Endothelial cell of umbilical vein (primary cell): ENCODE data around the gene TRPC3. TPM values are rescaled to one million over a fixed set of nuclear protein-coding genes. Genes with fewer than 3 reads are reported as not detected.

Experiments used
- BruUV-seq: library from RNA; stranded (reverse); fragments of 400-500 nt; replicated peaks from 2 replicates; lab custom pipeline; 2021; lab: Mats Ljungman, UMichigan
- CTCF ChIA-PET: fragments of 300-600, 350-600 bp; sonication (Branson Sonifier 250); formaldehyde crosslinking; loops from one replicate; lab custom pipeline; 2021; ENCODE audit warnings: antibody characterized with exemption, inconsistent platforms; lab: Charles Lee
- POLR2A ChIA-PET: fragments of 300-600, 350-600 bp; sonication (Branson Sonifier 250); formaldehyde crosslinking; loops from one replicate; lab custom pipeline; 2021; ENCODE audit warnings: antibody characterized with exemption, inconsistent platforms; lab: Charles Lee
- DNase-seq: peaks from one replicate; pipeline ENCODE4 v3.0.0-alpha.2; 2011; ENCODE audit warnings: low read depth, low spot score
- FAIRE-seq: peaks from 2 replicates; lab custom pipeline; 2011; peaks lifted over from hg19 to GRCh38; lab: Jason Lieb, UNC
- H2AFZ ChIP-seq: 2 replicates; pipeline ENCODE4 v1.6.0; 2012; ENCODE audit warnings: low read depth, low read length, control low read depth, inconsistent platforms
- H3K27ac ChIP-seq: 2 replicates; pipeline ENCODE4 v1.5.1; 2011; ENCODE audit warnings: low read depth, mild to moderate bottlenecking, control low read depth, low read length, moderate library complexity; ENCODE audit not compliant: insufficient read depth
- H3K27me3 ChIP-seq, 2 experiments: 2 replicates each; pipeline versions ENCODE4 v1.6.0 to v1.6.1; 2011; ENCODE audit warnings: low read length in 2 of 2, mixed read lengths in 1 of 2; ENCODE audit not compliant: control insufficient read depth in 2 of 2, insufficient read depth in 2 of 2
- H3K36me3 ChIP-seq, 2 experiments: 2 replicates in 1 of 2; 3 replicates in 1 of 2; pipeline ENCODE4 v1.5.1; 2011; ENCODE audit warnings: low read length in 2 of 2, mild to moderate bottlenecking in 1 of 2, moderate library complexity in 1 of 2; ENCODE audit not compliant: control insufficient read depth in 2 of 2, insufficient read depth in 2 of 2; ENCODE audit errors: extremely low read depth in 1 of 2
- H3K4me1 ChIP-seq: 3 replicates; pipeline ENCODE4 v1.5.1; 2011; ENCODE audit warnings: mild to moderate bottlenecking, low read length; ENCODE audit not compliant: control insufficient read depth, insufficient read depth; ENCODE audit errors: extremely low read depth
- H3K4me2 ChIP-seq: 2 replicates; pipeline ENCODE4 v1.6.1; 2011; ENCODE audit warnings: low read length, control low read depth, mixed read lengths; ENCODE audit not compliant: insufficient read depth
- H3K4me3 ChIP-seq, 3 experiments: fragments of 200-600 bp in 1 of 3; sonication (generic), shearing (Covaris generic) in 1 of 3; replicated peaks in 1 of 3; 2 replicates each; pipeline ENCODE4 v1.5.1; 2011 to 2016; ENCODE audit warnings: control low read depth in 3 of 3, low read length in 3 of 3, mild to moderate bottlenecking in 2 of 3, inconsistent platforms in 1 of 3, low read depth in 1 of 3, moderate library complexity in 1 of 3; ENCODE audit not compliant: insufficient read depth in 1 of 3
- H3K79me2 ChIP-seq: 2 replicates; pipeline ENCODE4 v1.6.0; 2012; ENCODE audit warnings: low read length, inconsistent platforms; ENCODE audit not compliant: control insufficient read depth, insufficient read depth
- H3K9ac ChIP-seq: replicated peaks from 2 replicates; pipeline ENCODE3; 2011; ENCODE audit warnings: low read length, control low read depth; ENCODE audit not compliant: insufficient read depth; ENCODE audit errors: extremely low read depth
- H3K9me1 ChIP-seq: replicated peaks from 3 replicates; pipeline ENCODE4 v1.6.0; 2011; ENCODE audit warnings: mild to moderate bottlenecking, low read length; ENCODE audit not compliant: control insufficient read depth, insufficient read depth; ENCODE audit errors: extremely low read depth
- H3K9me3 ChIP-seq: replicated peaks from 2 replicates; pipeline ENCODE4 v1.5.1; 2012; ENCODE audit warnings: low read length, inconsistent platforms; ENCODE audit not compliant: control insufficient read depth, insufficient read depth
- H4K20me1 ChIP-seq: replicated peaks from 2 replicates; pipeline ENCODE3; 2011; ENCODE audit warnings: mild to moderate bottlenecking, low read length; ENCODE audit not compliant: control insufficient read depth, insufficient read depth; ENCODE audit errors: extremely low read depth
- EZH2 ChIP-seq: IDR thresholded peaks from 2 replicates; pipeline ENCODE4 v1.6.1; 2012; ENCODE audit warnings: borderline replicate concordance, low read depth, mild to moderate bottlenecking, moderate library complexity, low read length, inconsistent platforms; ENCODE audit not compliant: severe bottlenecking
- FOS ChIP-seq: IDR thresholded peaks from 2 replicates; pipeline ENCODE4 v1.6.1; 2011; ENCODE audit warnings: mild to moderate bottlenecking, low read length, moderate library complexity, borderline replicate concordance; ENCODE audit not compliant: insufficient read depth
- GATA2 ChIP-seq: IDR thresholded peaks from 2 replicates; pipeline ENCODE4 v1.7.0; 2011; ENCODE audit warnings: low read depth, mild to moderate bottlenecking, moderate library complexity, mixed read lengths, low read length; ENCODE audit not compliant: insufficient read length, insufficient read depth
- JUN ChIP-seq: IDR thresholded peaks from 2 replicates; pipeline ENCODE4 v1.6.1; 2011; ENCODE audit warnings: borderline replicate concordance, low read depth; ENCODE audit not compliant: insufficient read length, insufficient read depth
- MYC ChIP-seq: IDR thresholded peaks from one replicate; pipeline ENCODE4 v1.6.1; 2011; ENCODE audit warnings: mild to moderate bottlenecking, low read depth, low read length
- POLR2A ChIP-seq: IDR thresholded peaks from 2 replicates; pipeline ENCODE4 v1.6.1; 2012; ENCODE audit warnings: low read depth, mild to moderate bottlenecking, control low read depth, low read length
- POLR2AphosphoS5 ChIP-seq: IDR thresholded peaks from 2 replicates; pipeline ENCODE4 v1.6.1; 2012; ENCODE audit warnings: low read depth, mild to moderate bottlenecking, control low read depth, low read length, moderate library complexity; ENCODE audit not compliant: insufficient read depth
- dilution Hi-C: fragments of 300-500 bp; cut with MboI; formaldehyde crosslinking; loops from one replicate; pipeline ENCODE4 v1.15.0; 2019; ENCODE audit warnings: low sequenced_read_pairs; ENCODE audit not compliant: extremely low pct_ligation_motif_present
- intact Hi-C: fragments of 100-400 bp; cut with micrococcal nuclease; formaldehyde crosslinking; loops from one replicate; pipeline ENCODE4 v1.10.0; 2022
- polyA plus RNA-seq, 4 experiments: library from polyadenylated mRNA; depleted of rRNA in 3 of 4; stranded (reverse) in 3 of 4; unstranded in 1 of 4; fragments of >200 nt; gene quantifications; 2 replicates each; pipeline versions ENCODE4 v1.2.1 to v1.2.3, GENCODE V29; 2011 to 2012; ENCODE audit warnings: missing spikeins in 1 of 4
- total RNA-seq: library from RNA; stranded (reverse); gene quantifications from 2 replicates; pipeline ENCODE4 v1.2.3, GENCODE V29; 2021
- TF ChIP-seq, protein P1 (sequence below): IDR thresholded peaks from 2 replicates; pipeline ENCODE4 v1.6.1; 2011; ENCODE audit not compliant: insufficient read depth, insufficient read length
- TF ChIP-seq, protein P2 (sequence below), 2 donors: IDR thresholded peaks; 1 replicate in 1 of 2; 2 replicates in 1 of 2; pipeline ENCODE4 v1.5.1; 2011; ENCODE audit warnings: low read length in 2 of 2, mild to moderate bottlenecking in 2 of 2, moderate library complexity in 2 of 2, control low read depth in 1 of 2, inconsistent platforms in 1 of 2, low read depth in 1 of 2; ENCODE audit not compliant: insufficient read depth in 1 of 2; ENCODE audit errors: extremely low read depth in 1 of 2

Gene TRPC3
- total and polyA plus RNA-seq, 2 donors (not counting 3 experiments of a cell fraction or from before 2014, with no cell fraction given): not detected

DNA sequence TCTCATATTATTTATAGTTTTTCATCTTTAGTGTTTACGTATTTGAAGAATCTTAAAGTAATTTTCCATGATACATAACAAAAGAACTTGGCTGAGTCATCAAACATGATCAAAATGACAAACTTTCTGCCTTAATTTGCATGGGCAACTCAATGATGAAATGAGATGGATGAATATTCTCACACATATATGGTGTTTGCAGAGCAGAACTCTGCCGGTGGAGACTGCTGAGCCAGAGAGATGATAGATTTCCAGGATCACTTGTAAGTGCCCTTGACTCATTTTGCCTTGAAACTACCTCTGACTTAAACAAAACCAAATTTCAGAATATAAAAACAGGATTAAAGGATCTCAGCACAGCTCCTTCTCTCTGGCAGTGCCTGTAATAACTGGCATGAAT, 38.2 kb downstream of the TRPC3 start:
- no peak overlapping the region for H2AFZ ChIP-seq
- BruUV-seq: no TSS peak
- H3K36me3 ChIP-seq: no peaks in the 10 kb centered on the region
- intact Hi-C loops (no loop called here), dilution Hi-C loops (no loop called here)
- CTCF ChIA-PET: no interaction called here
- H3K4me3 ChIP-seq: no peak overlapping the region
- DNase-seq: no peak
- no peaks in the 10 kb centered on the region for H3K79me2 ChIP-seq
- H3K9me1 ChIP-seq: no peaks in the 10 kb centered on the region
- no peak for FAIRE-seq
- H3K9ac ChIP-seq: no peak overlapping the region
- H3K27me3 ChIP-seq: peaks cover 5 to 7% of the 10 kb centered on the region in 2 experiments
- no peaks in the 10 kb centered on the region for H4K20me1 ChIP-seq
- POLR2A ChIA-PET: no interaction called here
- no peaks in the 10 kb centered on the region for H3K9me3 ChIP-seq
- no peak overlapping the region for H3K27ac ChIP-seq
- no peaks in the 10 kb centered on the region for H3K4me1 ChIP-seq
- TF ChIP-seq GATA2 (no peak), MYC (no peak), POLR2A (no peak), JUN (no peak), POLR2AphosphoS5 (no peak), FOS (no peak), EZH2 (no peak)
- TF ChIP-seq, protein P1, sequence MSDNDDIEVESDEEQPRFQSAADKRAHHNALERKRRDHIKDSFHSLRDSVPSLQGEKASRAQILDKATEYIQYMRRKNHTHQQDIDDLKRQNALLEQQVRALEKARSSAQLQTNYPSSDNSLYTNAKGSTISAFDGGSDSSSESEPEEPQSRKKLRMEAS: no peak
- TF ChIP-seq, protein P2, sequence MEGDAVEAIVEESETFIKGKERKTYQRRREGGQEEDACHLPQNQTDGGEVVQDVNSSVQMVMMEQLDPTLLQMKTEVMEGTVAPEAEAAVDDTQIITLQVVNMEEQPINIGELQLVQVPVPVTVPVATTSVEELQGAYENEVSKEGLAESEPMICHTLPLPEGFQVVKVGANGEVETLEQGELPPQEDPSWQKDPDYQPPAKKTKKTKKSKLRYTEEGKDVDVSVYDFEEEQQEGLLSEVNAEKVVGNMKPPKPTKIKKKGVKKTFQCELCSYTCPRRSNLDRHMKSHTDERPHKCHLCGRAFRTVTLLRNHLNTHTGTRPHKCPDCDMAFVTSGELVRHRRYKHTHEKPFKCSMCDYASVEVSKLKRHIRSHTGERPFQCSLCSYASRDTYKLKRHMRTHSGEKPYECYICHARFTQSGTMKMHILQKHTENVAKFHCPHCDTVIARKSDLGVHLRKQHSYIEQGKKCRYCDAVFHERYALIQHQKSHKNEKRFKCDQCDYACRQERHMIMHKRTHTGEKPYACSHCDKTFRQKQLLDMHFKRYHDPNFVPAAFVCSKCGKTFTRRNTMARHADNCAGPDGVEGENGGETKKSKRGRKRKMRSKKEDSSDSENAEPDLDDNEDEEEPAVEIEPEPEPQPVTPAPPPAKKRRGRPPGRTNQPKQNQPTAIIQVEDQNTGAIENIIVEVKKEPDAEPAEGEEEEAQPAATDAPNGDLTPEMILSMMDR (IDR thresholded peaks at IDR 0.05; ENCODE audit: extremely low read depth in 1 of 2, insufficient read depth in 1 of 2, low read depth in 1 of 2, low read length in 2 of 2): no peak
- H3K4me2 ChIP-seq: no peak overlapping the region
